ENCODE data around the gene GPR146. TPM values are rescaled to one million over a fixed set of nuclear protein-coding genes. Genes with fewer than 3 reads are reported as not detected.

Gene GPR146
- total and polyA plus RNA-seq, 2 of the 8 experiments (the other 6 are each of a cell fraction or from before 2014, with no cell fraction given), result 1.8 to 2.7 TPM

DNA sequence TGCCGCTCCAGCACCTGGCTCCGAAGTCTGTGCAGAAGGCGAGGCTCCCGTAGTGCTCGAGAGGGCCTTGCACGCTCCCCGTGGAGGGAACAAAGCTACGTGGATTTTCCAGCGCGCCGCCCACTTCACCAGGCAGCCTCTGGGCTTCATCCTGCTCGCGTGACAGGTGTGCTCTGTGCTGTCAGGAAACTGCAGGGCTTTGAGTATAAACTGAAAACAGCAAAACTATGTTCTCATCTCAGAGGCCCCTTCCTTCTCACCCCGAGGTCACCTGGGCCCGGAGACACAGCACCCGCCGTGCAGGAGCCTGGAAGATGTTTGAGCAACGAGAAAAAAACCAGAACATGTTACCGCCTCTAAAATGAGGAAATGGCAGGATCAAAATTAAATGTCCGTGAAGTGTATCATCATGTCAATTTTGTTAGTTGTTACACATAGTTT is 17.6 kb upstream of the GPR146 start (continued):
- TF ChIP-seq RNF2 (IDR thresholded peaks at IDR 0.05; ENCODE audit: borderline replicate concordance, low read depth, low read length, missing control alignments, poor library complexity, severe bottlenecking) (no peak), CHD1 (IDR thresholded peaks at IDR 0.05; ENCODE audit: low read depth, low read length) (no peak), ASH2L (IDR thresholded peaks at IDR 0.05; ENCODE audit: low read length) (no peak)
- TF ChIP-seq, protein P1, sequence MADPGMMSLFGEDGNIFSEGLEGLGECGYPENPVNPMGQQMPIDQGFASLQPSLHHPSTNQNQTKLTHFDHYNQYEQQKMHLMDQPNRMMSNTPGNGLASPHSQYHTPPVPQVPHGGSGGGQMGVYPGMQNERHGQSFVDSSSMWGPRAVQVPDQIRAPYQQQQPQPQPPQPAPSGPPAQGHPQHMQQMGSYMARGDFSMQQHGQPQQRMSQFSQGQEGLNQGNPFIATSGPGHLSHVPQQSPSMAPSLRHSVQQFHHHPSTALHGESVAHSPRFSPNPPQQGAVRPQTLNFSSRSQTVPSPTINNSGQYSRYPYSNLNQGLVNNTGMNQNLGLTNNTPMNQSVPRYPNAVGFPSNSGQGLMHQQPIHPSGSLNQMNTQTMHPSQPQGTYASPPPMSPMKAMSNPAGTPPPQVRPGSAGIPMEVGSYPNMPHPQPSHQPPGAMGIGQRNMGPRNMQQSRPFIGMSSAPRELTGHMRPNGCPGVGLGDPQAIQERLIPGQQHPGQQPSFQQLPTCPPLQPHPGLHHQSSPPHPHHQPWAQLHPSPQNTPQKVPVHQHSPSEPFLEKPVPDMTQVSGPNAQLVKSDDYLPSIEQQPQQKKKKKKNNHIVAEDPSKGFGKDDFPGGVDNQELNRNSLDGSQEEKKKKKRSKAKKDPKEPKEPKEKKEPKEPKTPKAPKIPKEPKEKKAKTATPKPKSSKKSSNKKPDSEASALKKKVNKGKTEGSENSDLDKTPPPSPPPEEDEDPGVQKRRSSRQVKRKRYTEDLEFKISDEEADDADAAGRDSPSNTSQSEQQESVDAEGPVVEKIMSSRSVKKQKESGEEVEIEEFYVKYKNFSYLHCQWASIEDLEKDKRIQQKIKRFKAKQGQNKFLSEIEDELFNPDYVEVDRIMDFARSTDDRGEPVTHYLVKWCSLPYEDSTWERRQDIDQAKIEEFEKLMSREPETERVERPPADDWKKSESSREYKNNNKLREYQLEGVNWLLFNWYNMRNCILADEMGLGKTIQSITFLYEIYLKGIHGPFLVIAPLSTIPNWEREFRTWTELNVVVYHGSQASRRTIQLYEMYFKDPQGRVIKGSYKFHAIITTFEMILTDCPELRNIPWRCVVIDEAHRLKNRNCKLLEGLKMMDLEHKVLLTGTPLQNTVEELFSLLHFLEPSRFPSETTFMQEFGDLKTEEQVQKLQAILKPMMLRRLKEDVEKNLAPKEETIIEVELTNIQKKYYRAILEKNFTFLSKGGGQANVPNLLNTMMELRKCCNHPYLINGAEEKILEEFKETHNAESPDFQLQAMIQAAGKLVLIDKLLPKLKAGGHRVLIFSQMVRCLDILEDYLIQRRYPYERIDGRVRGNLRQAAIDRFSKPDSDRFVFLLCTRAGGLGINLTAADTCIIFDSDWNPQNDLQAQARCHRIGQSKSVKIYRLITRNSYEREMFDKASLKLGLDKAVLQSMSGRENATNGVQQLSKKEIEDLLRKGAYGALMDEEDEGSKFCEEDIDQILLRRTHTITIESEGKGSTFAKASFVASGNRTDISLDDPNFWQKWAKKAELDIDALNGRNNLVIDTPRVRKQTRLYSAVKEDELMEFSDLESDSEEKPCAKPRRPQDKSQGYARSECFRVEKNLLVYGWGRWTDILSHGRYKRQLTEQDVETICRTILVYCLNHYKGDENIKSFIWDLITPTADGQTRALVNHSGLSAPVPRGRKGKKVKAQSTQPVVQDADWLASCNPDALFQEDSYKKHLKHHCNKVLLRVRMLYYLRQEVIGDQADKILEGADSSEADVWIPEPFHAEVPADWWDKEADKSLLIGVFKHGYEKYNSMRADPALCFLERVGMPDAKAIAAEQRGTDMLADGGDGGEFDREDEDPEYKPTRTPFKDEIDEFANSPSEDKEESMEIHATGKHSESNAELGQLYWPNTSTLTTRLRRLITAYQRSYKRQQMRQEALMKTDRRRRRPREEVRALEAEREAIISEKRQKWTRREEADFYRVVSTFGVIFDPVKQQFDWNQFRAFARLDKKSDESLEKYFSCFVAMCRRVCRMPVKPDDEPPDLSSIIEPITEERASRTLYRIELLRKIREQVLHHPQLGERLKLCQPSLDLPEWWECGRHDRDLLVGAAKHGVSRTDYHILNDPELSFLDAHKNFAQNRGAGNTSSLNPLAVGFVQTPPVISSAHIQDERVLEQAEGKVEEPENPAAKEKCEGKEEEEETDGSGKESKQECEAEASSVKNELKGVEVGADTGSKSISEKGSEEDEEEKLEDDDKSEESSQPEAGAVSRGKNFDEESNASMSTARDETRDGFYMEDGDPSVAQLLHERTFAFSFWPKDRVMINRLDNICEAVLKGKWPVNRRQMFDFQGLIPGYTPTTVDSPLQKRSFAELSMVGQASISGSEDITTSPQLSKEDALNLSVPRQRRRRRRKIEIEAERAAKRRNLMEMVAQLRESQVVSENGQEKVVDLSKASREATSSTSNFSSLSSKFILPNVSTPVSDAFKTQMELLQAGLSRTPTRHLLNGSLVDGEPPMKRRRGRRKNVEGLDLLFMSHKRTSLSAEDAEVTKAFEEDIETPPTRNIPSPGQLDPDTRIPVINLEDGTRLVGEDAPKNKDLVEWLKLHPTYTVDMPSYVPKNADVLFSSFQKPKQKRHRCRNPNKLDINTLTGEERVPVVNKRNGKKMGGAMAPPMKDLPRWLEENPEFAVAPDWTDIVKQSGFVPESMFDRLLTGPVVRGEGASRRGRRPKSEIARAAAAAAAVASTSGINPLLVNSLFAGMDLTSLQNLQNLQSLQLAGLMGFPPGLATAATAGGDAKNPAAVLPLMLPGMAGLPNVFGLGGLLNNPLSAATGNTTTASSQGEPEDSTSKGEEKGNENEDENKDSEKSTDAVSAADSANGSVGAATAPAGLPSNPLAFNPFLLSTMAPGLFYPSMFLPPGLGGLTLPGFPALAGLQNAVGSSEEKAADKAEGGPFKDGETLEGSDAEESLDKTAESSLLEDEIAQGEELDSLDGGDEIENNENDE (IDR thresholded peaks at IDR 0.05; ENCODE audit: insufficient replicate concordance, low read length), result no peak
- TF ChIP-seq, protein P2, sequence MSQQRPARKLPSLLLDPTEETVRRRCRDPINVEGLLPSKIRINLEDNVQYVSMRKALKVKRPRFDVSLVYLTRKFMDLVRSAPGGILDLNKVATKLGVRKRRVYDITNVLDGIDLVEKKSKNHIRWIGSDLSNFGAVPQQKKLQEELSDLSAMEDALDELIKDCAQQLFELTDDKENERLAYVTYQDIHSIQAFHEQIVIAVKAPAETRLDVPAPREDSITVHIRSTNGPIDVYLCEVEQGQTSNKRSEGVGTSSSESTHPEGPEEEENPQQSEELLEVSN (IDR thresholded peaks at IDR 0.05), result no peak

All from H1 (cell line).